ENCODE results near the gene HOXD10.

DNA sequence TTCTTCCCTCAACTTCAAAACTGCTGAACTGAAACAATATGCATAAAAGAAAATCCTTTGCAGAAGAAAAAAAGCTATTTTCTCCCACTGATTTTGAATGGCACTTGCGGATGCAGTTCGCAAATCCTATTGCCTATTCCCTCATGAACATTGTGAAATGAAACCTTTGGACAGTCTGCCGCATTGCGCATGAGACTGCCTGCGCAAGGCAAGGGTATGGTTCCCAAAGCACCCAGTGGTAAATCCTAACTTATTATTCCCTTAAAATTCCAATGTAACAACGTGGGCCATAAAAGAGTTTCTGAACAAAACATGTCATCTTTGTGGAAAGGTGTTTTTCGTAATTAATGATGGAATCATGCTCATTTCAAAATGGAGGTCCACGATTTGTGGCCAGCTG is 21.3 kb downstream of the HOXD10 start:
- TF ChIP-seq, protein P1, sequence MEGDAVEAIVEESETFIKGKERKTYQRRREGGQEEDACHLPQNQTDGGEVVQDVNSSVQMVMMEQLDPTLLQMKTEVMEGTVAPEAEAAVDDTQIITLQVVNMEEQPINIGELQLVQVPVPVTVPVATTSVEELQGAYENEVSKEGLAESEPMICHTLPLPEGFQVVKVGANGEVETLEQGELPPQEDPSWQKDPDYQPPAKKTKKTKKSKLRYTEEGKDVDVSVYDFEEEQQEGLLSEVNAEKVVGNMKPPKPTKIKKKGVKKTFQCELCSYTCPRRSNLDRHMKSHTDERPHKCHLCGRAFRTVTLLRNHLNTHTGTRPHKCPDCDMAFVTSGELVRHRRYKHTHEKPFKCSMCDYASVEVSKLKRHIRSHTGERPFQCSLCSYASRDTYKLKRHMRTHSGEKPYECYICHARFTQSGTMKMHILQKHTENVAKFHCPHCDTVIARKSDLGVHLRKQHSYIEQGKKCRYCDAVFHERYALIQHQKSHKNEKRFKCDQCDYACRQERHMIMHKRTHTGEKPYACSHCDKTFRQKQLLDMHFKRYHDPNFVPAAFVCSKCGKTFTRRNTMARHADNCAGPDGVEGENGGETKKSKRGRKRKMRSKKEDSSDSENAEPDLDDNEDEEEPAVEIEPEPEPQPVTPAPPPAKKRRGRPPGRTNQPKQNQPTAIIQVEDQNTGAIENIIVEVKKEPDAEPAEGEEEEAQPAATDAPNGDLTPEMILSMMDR (CRISPR knock-in tag; IDR thresholded peaks at IDR 0.05), result no peak
- no peak for TF ChIP-seq ETV5 (CRISPR knock-in tag; IDR thresholded peaks at IDR 0.05; ENCODE audit: borderline replicate concordance)

Measured in HepG2 (cell line).